SK-N-SH treated with all-trans-retinoic acid at 6 μM for 48 hours (cell line): Measurements from ENCODE around the gene STPG1.

Experiments used
- ATAC-seq: fragments of 200-7000 bp; cut with Tn5 transposase; 3 replicates; pipeline ENCODE4 v1.9.1; 2020; ENCODE audit warnings: mild to moderate bottlenecking, moderate library complexity
- ARNTL ChIP-seq: fragments of 450-650 bp; formaldehyde crosslinking; IDR thresholded peaks from 2 replicates; pipeline ENCODE4 v1.5.0; 2020; ENCODE audit warnings: low read depth, mild to moderate bottlenecking, moderate library complexity, borderline replicate concordance
- BACH2 ChIP-seq: fragments of 250-450 bp; sonication (Bioruptor Pico); IDR thresholded peaks from 2 replicates; pipeline ENCODE4 v1.9.0; 2021; ENCODE audit warnings: mild to moderate bottlenecking, borderline replicate concordance
- CSDC2 ChIP-seq: fragments of 250-450 bp; sonication (Bioruptor Pico); IDR thresholded peaks from 2 replicates; pipeline ENCODE4 v1.5.0; 2020; ENCODE audit warnings: mild to moderate bottlenecking, moderate library complexity
- ESRRG ChIP-seq: fragments of 250-450 bp; sonication (Bioruptor Pico); IDR thresholded peaks from 2 replicates; pipeline ENCODE4 v1.6.1; 2021; ENCODE audit warnings: mild to moderate bottlenecking
- GLIS3 ChIP-seq: fragments of 250-450 bp; sonication (Bioruptor Pico); IDR thresholded peaks from 2 replicates; pipeline ENCODE4 v1.5.0; 2020; ENCODE audit warnings: mild to moderate bottlenecking, moderate library complexity
- ISL1 ChIP-seq: fragments of 250-450 bp; sonication (Bioruptor Pico); IDR thresholded peaks from 2 replicates; pipeline ENCODE4 v2.1.2; 2022; ENCODE audit warnings: mild to moderate bottlenecking, moderate library complexity
- OSR1 ChIP-seq: fragments of 250-450 bp; sonication (Bioruptor Pico); IDR thresholded peaks from 2 replicates; pipeline ENCODE4 v1.8.0; 2022; ENCODE audit warnings: moderate library complexity, mild to moderate bottlenecking, inconsistent platforms
- PPARA ChIP-seq: fragments of 250-450 bp; sonication (Bioruptor Pico); IDR thresholded peaks from 2 replicates; pipeline ENCODE4 v1.5.0; 2020; ENCODE audit warnings: mild to moderate bottlenecking, borderline replicate concordance
- RARB ChIP-seq: fragments of 250-450 bp; sonication (Bioruptor Pico); IDR thresholded peaks from 2 replicates; pipeline ENCODE4 v1.8.0; 2021; ENCODE audit warnings: mild to moderate bottlenecking, moderate library complexity
- SNAI2 ChIP-seq: fragments of 250-450 bp; sonication (Bioruptor Pico); IDR thresholded peaks from 2 replicates; pipeline ENCODE4 v1.5.0; 2020; ENCODE audit warnings: mild to moderate bottlenecking, moderate library complexity
- TCF4 ChIP-seq: fragments of 250-450 bp; sonication (Bioruptor Pico); IDR thresholded peaks from 2 replicates; pipeline ENCODE4 v1.8.0; 2021; ENCODE audit warnings: mild to moderate bottlenecking, moderate library complexity, borderline replicate concordance
- TOX ChIP-seq: fragments of 250-450 bp; sonication (Bioruptor Pico); IDR thresholded peaks from 2 replicates; pipeline ENCODE4 v1.8.0; 2021; ENCODE audit warnings: mild to moderate bottlenecking, moderate library complexity, borderline replicate concordance
- ZC3H10 ChIP-seq: fragments of 250-450 bp; sonication (Bioruptor Pico); IDR thresholded peaks from 2 replicates; pipeline ENCODE4 v1.5.1; 2021; ENCODE audit warnings: mild to moderate bottlenecking, moderate library complexity
- ZFP3 ChIP-seq: fragments of 250-450 bp; sonication (Bioruptor Pico); IDR thresholded peaks from 2 replicates; pipeline ENCODE4 v1.5.0; 2020; ENCODE audit warnings: mild to moderate bottlenecking, moderate library complexity
- ZFP30 ChIP-seq: fragments of 450-650 bp; formaldehyde crosslinking; IDR thresholded peaks from 2 replicates; pipeline ENCODE4 v1.5.0; 2022; ENCODE audit warnings: mild to moderate bottlenecking, moderate library complexity
- ZNF565 ChIP-seq: fragments of 450-650 bp; formaldehyde crosslinking; conservative IDR thresholded peaks from 2 replicates; pipeline ENCODE4 v1.5.0; 2020; ENCODE audit warnings: low read depth, mild to moderate bottlenecking, moderate library complexity
- ZNF70 ChIP-seq: fragments of 450-650 bp; formaldehyde crosslinking; IDR thresholded peaks from 2 replicates; pipeline ENCODE4 v1.5.0; 2020; ENCODE audit warnings: mild to moderate bottlenecking, moderate library complexity
- ZNF8 ChIP-seq: fragments of 450-650 bp; formaldehyde crosslinking; IDR thresholded peaks from 2 replicates; pipeline ENCODE4 v1.5.0; 2020; ENCODE audit warnings: mild to moderate bottlenecking, moderate library complexity
- TF ChIP-seq, protein P1 (sequence below): fragments of 250-450 bp; sonication (Bioruptor Pico); IDR thresholded peaks from 2 replicates; pipeline ENCODE4 v1.8.0; 2020; ENCODE audit warnings: mild to moderate bottlenecking, moderate library complexity, borderline replicate concordance
- TF ChIP-seq, protein P2 (sequence below): fragments of 250-450 bp; sonication (Bioruptor Pico); IDR thresholded peaks from 2 replicates; pipeline ENCODE4 v1.5.1; 2020; ENCODE audit warnings: low read depth, mild to moderate bottlenecking, moderate library complexity
- TF ChIP-seq, protein P3 (sequence below): fragments of 250-450 bp; sonication (Bioruptor Pico); IDR thresholded peaks from 2 replicates; pipeline ENCODE4 v1.5.0; 2020; ENCODE audit warnings: mild to moderate bottlenecking, moderate library complexity
- TF ChIP-seq, protein P4 (sequence below): fragments of 250-450 bp; sonication (Bioruptor Pico); IDR thresholded peaks from 2 replicates; pipeline ENCODE4 v1.5.1; 2021; ENCODE audit warnings: mild to moderate bottlenecking, moderate library complexity

Gene STPG1

DNA sequence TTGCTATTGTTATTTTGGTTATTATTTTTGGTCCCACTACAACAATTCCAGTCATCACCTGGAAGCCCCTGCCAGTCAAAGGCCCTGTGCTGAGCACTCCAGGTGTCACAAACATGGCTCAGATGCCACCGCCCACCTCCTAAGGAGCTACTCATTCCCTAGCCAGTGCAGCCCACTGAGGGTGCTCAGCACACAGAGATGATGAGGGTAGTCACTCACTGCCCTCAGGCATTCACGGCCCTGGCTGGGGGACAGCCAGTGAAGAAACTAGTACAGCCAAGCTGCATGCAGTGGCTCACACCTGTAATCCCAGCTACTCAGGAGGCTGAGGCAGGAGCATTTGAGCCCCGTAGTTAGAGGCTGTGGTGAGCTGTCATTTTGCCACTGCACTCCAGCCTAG lies 44.3 kb upstream of the STPG1 start:
- no peak for TF ChIP-seq OSR1
- TF ChIP-seq TOX (CRISPR knock-in tag) = no peak
- no peak for TF ChIP-seq ZFP30 (CRISPR knock-in tag)
- TF ChIP-seq, protein P1, sequence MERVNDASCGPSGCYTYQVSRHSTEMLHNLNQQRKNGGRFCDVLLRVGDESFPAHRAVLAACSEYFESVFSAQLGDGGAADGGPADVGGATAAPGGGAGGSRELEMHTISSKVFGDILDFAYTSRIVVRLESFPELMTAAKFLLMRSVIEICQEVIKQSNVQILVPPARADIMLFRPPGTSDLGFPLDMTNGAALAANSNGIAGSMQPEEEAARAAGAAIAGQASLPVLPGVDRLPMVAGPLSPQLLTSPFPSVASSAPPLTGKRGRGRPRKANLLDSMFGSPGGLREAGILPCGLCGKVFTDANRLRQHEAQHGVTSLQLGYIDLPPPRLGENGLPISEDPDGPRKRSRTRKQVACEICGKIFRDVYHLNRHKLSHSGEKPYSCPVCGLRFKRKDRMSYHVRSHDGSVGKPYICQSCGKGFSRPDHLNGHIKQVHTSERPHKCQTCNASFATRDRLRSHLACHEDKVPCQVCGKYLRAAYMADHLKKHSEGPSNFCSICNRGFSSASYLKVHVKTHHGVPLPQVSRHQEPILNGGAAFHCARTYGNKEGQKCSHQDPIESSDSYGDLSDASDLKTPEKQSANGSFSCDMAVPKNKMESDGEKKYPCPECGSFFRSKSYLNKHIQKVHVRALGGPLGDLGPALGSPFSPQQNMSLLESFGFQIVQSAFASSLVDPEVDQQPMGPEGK (CRISPR knock-in tag) = no peak
- TF ChIP-seq ZNF565 (CRISPR knock-in tag) = no peak
- TF ChIP-seq, all 23 proteins: peak for 0
- no peak for ATAC-seq

DNA sequence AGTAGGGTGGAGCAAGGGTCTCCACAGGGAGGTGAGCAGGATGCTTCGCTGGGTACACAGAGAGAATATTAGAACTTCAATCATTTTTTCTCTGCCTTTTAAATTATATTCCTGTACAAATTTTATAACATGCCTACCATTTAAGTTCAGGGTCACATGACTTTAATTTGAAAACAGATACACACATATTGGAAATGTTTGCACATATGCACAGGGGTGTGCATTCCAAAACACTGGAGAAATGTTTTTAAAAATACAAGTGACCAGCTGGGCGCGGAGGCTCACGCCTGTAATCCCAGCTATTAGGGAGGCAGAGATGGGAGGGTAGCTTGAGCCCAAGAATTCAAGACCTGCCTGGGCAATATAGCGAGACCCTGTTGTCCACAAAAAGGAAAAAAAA lies 41.7 kb upstream of the STPG1 start:
- TF ChIP-seq ESRRG (no peak), BACH2 (CRISPR knock-in tag) (no peak), ZC3H10 (CRISPR knock-in tag) (no peak), ARNTL (CRISPR knock-in tag) (no peak), GLIS3 (CRISPR knock-in tag) (no peak), OSR1 (no peak), ZNF70 (CRISPR knock-in tag) (no peak), RARB (CRISPR knock-in tag) (no peak), PPARA (CRISPR knock-in tag) (no peak), ZFP30 (CRISPR knock-in tag) (no peak), ZNF565 (CRISPR knock-in tag) (no peak), ISL1 (CRISPR knock-in tag) (no peak), TCF4 (no peak), ZNF8 (CRISPR knock-in tag) (no peak), CSDC2 (CRISPR knock-in tag) (no peak), SNAI2 (CRISPR knock-in tag) (no peak)
- TF ChIP-seq, protein P2, sequence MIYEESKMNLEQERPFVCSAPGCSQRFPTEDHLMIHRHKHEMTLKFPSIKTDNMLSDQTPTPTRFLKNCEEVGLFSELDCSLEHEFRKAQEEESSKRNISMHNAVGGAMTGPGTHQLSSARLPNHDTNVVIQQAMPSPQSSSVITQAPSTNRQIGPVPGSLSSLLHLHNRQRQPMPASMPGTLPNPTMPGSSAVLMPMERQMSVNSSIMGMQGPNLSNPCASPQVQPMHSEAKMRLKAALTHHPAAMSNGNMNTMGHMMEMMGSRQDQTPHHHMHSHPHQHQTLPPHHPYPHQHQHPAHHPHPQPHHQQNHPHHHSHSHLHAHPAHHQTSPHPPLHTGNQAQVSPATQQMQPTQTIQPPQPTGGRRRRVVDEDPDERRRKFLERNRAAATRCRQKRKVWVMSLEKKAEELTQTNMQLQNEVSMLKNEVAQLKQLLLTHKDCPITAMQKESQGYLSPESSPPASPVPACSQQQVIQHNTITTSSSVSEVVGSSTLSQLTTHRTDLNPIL = no peak
- TF ChIP-seq, protein P3, sequence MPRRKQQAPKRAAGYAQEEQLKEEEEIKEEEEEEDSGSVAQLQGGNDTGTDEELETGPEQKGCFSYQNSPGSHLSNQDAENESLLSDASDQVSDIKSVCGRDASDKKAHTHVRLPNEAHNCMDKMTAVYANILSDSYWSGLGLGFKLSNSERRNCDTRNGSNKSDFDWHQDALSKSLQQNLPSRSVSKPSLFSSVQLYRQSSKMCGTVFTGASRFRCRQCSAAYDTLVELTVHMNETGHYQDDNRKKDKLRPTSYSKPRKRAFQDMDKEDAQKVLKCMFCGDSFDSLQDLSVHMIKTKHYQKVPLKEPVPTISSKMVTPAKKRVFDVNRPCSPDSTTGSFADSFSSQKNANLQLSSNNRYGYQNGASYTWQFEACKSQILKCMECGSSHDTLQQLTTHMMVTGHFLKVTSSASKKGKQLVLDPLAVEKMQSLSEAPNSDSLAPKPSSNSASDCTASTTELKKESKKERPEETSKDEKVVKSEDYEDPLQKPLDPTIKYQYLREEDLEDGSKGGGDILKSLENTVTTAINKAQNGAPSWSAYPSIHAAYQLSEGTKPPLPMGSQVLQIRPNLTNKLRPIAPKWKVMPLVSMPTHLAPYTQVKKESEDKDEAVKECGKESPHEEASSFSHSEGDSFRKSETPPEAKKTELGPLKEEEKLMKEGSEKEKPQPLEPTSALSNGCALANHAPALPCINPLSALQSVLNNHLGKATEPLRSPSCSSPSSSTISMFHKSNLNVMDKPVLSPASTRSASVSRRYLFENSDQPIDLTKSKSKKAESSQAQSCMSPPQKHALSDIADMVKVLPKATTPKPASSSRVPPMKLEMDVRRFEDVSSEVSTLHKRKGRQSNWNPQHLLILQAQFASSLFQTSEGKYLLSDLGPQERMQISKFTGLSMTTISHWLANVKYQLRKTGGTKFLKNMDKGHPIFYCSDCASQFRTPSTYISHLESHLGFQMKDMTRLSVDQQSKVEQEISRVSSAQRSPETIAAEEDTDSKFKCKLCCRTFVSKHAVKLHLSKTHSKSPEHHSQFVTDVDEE (CRISPR knock-in tag) = no peak
- TF ChIP-seq, protein P1 (CRISPR knock-in tag) = no peak
- TF ChIP-seq, protein P4, sequence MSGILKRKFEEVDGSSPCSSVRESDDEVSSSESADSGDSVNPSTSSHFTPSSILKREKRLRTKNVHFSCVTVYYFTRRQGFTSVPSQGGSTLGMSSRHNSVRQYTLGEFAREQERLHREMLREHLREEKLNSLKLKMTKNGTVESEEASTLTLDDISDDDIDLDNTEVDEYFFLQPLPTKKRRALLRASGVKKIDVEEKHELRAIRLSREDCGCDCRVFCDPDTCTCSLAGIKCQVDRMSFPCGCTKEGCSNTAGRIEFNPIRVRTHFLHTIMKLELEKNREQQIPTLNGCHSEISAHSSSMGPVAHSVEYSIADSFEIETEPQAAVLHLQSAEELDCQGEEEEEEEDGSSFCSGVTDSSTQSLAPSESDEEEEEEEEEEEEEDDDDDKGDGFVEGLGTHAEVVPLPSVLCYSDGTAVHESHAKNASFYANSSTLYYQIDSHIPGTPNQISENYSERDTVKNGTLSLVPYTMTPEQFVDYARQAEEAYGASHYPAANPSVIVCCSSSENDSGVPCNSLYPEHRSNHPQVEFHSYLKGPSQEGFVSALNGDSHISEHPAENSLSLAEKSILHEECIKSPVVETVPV = no peak
- no peak for ATAC-seq

DNA sequence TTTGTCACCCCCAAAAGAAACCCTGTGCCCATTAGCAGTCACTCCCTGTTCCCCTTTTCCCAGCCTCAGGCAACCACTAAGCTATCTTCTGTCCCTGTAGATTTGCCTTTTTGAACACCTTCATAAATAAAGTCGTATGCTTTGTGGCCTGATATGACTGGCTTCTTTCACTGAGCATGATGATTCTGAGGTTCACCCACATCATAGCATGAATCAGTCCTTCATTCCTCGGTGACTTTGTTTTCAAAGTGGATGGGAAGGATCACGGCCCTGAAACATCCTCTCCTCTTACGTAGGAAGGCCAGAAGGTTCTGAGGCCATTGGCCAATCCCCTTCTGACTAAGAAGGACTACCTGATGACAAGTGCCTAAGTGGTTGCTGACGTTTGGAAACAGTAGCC lies 41.1 kb upstream of the STPG1 start:
- no peak for ATAC-seq
- TF ChIP-seq ZFP3 (CRISPR knock-in tag) (no peak), ZC3H10 (CRISPR knock-in tag) (no peak), ZNF8 (CRISPR knock-in tag) (no peak), TOX (CRISPR knock-in tag) (no peak), OSR1 (no peak), PPARA (CRISPR knock-in tag) (no peak), CSDC2 (CRISPR knock-in tag) (no peak), SNAI2 (CRISPR knock-in tag) (no peak)
- TF ChIP-seq, protein P4 = no peak
- TF ChIP-seq, protein P3 (CRISPR knock-in tag) = no peak
- TF ChIP-seq, protein P1 (CRISPR knock-in tag) = no peak
